Retina (tissue), 1 donor: Measurements from ENCODE around the gene PAX4.

ENCODE experiments used
- DNase-seq: peaks from one replicate; pipeline ENCODE4 v3.0.0-alpha.2; 2016

The PAX4 gene, protein sequence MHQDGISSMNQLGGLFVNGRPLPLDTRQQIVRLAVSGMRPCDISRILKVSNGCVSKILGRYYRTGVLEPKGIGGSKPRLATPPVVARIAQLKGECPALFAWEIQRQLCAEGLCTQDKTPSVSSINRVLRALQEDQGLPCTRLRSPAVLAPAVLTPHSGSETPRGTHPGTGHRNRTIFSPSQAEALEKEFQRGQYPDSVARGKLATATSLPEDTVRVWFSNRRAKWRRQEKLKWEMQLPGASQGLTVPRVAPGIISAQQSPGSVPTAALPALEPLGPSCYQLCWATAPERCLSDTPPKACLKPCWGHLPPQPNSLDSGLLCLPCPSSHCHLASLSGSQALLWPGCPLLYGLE

DNA sequence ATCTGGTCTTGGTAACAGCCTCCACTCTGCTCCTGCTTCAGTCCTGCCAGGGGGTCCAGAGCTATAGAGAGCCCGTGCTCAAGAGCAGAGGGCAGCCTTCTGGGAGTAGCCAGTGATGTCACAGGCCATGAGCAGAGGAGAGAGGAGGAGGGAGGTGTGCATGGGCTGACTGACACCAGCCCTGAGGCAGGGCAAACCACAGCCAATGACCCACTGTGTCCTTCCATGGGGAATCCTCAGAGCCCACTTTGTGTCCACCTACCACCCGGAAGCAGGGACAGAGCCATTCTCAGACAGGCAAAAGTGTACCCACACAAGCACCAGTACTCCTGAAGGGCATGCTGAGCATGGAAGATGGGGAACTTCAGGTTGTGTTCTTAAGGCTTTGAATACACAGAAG, at the start of gene PAX4:
PAX4 (minus strand) TSS at position 101 of the 400 bp plus-strand sequence. CDS start 2,214 bp downstream, outside the sequence.
- no peak for DNase-seq

DNA sequence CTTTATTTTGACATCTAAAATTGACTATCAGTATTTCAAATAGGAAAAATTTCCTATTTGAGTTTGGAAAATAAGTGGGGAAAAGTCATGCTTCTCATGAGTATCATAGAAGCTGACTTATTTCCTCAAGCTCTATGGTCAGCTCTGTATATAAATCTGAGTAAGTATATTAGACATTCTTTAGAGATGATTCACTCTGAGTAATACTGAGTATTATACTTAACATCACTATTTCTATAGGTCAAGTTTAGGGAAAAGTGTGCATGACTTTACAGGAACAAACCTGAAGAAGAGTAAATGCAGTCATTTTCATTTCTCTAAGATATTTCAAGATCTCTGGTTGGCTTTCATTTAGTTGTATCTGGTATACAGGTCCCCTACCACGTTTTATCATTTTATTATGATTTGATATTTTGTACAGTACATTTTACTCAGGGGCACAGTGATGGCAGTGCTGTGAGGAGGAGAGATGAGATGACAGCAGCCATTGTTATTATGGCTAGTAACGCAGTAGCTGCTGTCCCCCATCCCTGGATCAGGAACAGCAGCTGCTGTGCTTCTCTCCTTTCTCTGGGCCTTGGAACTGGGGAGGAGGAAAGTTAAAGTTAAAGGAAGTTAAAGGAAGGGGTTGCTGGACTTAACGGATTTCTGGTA, 49.2 kb upstream of the PAX4 start:
- DNase-seq: no peak

DNA sequence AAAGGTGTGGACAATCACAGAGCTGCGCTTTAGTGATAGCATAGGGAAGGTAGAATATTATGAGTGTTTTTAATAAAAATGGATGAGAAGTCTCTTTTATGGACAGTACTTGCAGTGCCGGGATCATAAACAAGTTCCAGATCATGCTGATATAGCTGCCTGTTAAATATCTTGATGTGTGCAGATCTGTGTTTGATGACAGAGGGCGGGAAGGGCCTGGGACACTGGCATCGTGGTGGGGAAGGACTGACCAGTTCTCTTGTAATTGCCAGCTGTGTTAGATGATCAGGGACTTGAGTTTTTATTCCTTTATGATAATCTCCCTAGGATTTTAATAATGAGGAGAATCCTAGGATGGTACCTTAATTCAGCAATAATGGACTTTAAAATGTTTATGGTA, 48.7 kb upstream of the PAX4 start:
- no peak for DNase-seq

DNA sequence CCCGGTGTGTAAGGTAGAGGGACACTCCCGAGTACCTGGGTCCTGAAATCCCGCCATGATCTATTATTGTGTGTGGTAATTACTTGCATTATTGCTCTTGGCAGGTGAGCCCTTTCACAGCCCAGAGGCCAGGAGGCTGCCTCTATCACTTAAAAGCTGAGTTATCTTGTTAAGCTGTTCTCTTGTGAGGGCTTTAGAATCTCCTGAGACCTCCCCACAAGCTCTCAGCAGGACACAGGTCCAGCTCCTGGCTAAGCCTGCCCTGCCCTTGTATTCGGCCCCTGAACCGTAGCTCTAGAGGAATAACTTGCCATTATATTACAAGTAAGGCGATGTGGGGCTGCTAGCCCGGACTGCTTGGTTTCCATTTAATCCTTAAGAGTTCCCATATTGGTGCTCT, 48.0 kb upstream of the PAX4 start:
- DNase-seq: no peak

DNA sequence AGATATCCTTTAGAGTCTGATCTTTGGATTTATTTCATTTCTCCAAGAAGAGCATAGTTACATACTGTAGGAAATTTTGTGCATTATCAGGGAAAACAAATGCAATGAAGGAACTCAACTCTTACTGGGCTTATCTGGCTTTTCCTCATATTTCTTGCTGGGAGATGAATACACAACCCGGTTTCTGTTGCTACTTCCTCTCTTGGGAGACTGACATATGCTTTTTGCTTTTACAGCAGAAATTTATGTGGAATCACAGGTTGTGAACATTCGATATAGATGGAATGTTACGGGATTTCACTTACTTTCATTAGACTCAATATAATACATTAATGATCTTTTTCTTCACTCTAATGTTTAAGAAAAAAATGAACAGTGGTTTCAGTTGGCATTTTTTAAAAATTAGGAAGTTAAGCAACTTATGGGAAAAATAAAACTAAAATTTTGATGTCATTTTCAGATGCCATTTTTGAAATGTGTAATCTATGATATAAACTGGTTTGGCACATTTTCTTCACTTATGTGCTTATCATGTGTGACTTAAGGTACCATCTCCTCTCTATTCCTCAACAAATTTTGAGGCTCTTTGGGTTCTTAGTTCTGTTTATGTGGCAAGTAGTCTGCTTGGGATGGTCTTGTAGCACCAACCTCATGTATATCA, 41.2 kb upstream of the PAX4 start:
- DNase-seq: no peak

DNA sequence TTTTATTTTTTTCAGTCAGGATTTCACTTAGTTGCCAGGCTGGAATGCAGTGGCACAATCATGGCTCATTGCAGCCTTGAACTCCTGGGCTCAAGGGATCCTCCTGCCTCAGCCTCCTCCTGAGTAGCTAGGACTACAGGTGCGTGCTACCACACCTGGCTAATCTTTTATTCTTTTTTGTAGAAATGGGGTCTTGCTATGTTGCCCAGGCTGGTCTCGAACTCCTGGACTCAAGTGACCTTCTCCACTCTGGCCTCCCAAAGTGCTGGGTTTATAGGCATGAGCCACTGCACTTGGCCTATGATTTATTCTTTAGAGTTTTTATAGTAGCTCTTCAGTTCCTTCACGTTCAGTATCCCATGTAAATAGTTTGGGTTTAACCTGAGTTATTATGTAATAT, 39.6 kb upstream of the PAX4 start:
- DNase-seq: no peak

DNA sequence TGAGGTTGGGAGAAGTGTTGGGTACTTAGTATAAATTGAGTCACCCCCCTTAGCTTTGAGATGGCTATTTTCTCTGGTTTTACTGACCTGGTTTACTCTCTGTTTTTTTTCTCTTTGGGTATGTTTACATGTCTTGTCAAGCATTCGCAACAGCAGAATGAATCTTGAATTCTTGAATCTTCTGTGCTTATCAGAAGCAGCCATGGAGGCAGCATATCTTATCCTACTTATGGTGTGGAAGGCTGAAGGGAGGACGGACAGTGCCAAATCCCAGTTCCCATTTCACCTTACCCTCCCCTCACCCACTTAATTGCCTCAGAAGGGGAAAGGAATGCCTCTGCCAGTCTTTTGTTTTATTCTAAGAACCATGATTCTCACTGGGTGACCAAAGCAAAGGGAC, 37.8 kb upstream of the PAX4 start:
- DNase-seq: no peak

DNA sequence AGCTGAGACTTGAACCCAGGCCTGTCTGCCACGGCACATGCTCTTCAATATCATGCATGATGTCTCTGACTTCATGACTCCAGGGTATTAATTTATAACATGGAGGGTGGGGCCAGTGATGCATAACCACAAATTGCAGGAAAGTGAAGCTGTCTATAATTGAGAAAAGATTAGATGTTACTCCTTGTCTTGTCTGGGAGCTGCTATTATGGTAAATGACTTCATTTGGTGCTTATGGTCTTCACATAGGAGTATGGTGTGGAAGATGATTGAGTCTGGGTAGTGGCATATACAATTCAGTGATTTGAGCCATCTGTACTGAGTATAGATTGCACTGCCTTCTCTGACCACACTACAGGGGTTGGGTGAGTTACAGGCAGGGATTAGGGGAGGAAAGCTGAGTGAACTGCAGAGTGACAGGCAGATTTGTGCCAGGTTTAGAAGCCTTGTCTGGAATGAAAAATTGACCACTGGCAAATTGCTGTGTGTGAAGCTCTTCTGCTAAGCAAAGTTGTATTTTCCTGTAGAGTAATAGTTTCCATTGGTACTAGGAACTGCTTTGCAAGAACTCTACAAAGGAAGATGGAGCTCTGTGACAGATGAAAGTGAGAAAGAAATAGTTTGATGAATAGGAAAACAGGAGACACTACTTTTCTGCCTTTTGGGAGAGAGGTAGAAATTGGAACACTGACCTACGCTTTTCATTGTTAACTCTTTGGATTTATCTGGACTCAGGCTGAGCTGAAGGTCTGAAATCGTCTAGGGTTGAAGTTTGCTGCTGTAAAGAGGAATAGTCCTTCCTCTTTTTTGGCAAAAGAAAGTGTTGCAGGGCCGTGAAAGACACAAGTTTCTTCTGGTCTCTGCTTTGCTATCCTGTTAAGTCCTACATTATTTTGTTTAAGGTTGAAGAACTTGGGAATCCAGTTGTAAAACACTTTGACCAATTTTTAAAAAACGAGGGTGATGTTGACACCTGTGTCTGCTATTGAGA, 36.8 kb upstream of the PAX4 start:
- no peak for DNase-seq

DNA sequence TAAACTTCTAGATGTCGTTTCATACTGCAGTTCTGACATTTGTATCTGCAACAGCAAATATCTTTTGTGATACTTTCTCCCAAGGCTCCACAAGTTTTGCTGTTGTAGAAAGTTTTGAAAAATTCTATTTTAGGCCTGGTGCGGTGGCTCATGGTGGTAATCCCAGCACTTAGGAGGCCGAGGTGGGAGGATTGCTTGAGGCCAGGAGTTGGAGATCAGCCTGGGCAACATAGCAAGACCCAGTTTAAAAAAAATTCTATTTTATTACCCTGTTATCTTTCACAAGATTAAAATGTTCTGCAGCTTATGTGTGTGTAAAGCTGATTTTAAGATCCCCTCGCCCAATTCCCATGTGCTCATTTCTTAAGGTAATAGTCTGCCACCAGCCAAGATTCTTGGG, 35.5 kb upstream of the PAX4 start:
- no peak for DNase-seq

DNA sequence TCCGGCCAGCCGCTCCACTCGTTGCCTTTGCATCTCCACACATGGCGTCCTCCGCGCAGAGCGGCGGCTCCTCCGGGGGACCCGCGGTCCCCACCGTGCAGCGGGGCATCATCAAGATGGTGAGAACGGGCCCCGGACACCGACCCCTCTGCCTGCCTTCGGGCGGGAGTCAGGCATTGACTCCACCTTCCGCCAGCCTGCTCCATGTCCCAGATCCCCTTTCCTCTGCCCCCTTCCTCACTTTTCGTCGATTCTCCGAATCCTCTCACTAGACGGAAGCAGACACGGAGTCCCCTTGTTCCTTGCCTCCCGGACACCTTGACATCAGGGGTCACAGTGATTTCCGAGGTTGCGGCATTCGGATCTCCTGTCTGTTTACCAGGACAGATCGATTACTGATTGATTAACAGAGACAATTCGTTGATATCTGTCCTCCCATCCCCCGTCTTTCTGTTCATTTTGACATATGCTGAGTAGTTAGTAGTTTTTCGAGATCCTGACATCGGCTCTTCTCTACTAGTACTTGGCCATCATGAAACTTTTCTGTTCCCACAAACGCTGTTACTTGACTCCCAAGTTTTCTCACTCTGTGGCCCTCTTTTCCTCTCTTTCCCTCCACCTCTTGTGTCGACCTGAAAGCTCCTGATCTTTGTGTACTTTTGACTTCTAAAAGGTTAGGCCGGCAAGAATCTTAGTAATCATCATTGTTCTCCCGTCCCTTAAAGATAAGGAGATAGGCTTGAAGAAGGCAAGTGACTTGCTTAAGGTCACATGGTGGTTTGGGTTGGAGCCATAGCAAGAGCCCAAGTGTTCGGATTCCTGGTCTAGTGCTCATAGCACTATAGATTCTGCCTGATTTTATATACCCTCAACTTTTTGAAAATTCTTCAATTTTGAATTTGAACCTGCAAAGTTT, 34.6 kb upstream of the PAX4 start:
- DNase-seq: no peak

DNA sequence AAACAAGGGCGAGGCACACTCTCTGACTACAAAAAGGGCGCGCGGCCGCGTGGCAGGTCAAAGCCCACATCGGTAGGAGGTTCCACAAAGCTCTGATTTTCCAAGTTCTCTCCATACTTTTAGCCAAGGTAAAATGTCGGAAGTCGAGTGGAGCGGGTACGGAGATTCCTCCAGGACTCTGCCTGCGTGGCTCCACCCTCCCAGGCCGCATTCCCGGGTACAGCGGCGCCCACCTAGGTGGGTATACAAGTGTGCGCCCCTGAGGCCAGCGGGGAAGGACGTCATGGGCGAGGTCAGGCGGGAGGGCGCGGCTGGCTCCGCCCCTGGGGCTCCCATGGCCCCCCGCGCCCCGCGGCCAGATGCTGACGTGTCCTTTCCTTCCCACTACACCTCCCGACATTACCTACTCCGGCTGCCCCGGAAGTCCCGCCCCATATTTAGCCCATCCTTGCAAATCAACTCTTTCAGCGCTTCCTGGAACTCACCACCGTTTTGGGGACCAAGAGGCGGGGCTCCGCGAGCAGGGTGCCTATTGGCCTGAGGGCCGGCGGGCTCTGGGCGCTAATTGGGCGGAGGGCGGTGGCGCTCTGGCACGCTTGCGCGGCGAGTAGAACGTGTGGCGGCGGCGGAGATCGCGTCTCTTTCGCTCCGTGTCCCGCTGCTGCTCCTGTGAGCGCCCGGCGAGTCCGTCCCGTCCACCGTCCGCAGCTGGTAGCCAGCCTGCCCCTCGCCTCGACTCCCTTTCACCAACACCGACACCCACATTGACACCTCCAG, 33.8 kb upstream of the PAX4 start, which contains the start of gene SND1:
SND1 (plus strand) TSS at position 639 of the 777 bp plus-strand sequence. CDS start 180 bp downstream, outside the sequence.
- peak; percentile 97 for DNase-seq

DNA sequence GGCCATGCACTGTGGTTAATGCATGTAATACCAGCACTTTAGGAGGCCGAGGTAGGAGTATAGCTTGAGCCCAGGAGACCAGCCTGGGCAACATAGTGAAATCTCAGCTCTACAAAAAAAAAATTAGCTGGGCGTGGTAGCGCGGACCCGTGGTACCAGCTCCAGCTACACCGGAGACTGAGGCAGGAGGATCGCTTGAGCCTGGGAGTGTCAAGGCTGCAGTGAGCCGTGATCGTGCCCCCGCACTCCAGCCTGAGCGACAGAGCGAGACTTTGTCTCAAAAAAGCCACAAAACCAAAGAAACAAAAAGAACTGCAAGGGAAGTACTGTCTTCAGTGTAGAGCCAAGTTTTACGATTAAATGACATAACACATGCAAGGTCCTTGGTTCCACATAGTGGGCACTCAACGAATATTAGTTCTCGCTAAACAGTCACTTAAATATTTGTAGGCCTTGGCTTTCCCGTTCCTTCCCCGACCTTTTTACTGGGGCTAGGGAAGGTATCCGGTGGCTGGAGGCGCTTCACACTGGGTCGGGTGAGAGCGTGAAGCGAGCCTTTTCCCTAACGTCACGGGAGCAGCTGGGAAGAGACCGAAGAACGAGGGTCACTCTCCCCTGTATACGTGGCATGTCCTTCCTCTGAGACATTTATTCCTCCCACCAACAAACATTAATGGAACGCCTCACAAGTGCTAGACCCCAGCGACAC, 33.1 kb upstream of the PAX4 start:
- DNase-seq: no peak

DNA sequence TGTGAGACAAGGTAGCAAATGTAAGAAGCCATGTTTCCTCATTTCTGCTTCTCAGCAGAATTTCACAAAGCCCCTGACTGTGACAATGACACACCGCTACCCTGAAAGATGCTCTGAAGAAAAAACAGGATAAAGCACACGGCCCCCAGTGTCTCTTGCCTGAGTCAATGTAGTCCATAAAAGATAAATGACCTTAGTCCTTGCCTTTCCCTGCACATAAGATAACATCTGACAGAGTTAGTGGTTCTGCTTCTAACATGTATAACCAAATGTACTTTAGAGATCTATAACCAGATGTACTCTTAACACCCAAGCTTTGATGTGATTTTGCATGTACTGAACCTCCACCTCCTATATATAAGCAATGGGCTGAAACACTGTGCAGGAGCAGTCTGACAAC, 31.0 kb upstream of the PAX4 start:
- DNase-seq: no peak

DNA sequence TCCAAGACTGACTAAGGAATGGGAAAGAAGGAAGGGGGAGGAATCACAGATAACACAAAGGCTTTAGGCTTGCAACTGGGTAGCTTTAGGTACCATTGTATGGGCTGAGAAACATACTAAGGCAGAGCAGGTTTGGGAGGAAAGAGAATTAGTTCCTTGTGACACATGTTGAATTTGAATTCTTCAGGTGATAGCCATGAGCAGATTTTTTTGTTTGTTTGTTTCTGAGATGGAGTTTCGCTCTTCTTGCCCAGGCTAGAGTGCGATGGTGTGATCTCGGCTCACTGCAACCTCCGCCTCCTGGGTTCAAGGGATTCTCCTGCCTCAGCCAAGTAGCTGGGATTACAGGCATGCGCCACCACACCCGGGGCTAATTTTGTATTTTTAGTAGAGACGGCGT, 29.7 kb upstream of the PAX4 start:
- DNase-seq: no peak

DNA sequence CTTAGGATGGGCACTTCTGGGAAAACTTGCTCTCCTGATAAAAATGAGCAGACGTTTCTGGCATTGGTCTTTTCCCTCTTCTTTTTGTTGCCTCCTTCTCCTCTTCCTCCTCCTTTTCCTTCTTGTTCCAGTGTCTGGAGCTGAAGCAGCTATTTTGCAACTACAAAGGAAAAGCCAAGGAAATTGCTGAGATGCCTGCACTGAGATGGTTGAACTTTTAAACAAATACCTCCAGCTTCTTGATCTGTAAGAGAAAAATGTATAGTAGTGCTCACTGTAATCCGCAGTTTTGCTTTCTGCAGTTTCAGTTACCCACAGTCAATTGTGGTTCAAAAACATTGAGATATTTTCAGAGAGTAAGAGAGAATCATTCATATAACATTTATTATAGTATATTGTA, 26.5 kb upstream of the PAX4 start:
- DNase-seq: no peak

DNA sequence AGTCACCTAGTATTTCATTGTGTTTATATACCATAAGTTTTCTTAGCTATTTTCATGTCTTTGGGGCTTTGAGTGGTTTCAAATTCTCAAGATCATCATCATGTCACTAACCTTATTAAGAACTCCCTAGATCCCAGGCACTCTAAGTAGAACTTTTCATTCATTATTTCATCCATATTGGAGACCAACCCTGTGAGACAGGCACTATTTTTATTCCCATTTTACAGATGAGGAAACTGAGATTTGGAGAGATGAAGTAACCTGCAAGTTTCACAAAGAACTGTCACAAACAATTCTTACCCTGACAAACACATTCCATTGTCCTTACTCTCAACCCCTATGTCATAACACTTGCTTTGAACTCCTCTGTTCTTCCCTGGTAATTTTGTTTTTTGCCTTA, 20.3 kb upstream of the PAX4 start:
- DNase-seq: no peak

DNA sequence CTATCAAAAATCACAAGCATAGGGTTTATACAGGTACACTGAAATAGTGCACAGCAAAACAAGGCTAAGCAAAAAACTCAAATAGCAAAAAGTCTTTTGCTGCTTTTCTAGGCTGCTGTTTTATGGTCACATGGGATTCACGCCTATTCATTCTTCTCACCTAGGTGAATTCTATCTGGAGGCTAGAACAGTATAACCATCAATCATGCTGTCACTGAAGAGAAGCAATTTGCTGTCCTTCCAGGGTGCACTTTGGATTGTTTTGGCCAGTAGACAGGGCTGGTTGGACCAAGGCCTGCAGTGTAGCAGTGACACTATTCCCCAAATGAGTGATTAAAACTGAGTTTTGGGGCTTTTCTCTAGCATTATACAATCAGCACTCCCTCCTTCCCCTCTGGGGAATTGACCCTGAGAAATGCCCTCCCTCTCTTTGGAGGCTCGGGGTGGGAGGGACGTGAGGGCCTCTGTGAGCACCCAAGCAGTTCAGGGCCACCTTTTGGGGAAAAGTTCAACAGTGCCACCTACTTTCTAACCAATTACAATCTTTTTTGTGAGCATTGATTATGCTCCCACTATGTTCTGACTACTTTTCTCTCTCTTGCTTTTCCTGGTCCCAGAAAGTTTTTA, 17.8 kb upstream of the PAX4 start:
- no peak for DNase-seq

DNA sequence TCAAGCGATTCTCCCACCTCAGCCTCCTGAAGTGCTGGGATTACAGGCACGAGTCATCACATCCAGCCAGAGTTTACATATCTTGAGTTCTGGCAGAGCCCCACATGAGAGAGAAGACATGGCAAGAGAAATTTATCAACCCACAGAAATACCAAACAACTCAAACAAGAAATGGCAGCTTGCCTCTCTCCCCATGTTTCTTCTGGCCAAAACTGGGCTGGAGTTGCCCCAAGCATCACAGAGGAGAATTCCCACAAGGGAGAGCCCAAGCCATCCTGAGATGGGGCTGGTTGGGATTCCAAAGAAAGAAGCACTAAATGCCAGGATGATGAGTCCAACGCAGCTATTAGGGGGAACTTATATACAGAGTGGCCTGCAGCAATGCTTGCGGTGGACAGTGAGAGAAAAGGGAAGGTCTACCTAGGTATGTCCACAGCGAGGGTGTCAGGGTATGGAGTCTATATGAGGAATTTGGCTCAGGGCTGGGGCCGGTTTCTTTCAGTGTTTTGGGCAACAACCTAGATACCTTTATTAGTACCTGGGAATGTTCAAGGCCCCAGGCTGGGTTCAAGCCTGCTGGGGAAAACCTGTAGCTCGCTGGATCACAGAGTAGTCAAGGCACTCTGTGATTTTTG, 14.5 kb upstream of the PAX4 start:
- no peak for DNase-seq

DNA sequence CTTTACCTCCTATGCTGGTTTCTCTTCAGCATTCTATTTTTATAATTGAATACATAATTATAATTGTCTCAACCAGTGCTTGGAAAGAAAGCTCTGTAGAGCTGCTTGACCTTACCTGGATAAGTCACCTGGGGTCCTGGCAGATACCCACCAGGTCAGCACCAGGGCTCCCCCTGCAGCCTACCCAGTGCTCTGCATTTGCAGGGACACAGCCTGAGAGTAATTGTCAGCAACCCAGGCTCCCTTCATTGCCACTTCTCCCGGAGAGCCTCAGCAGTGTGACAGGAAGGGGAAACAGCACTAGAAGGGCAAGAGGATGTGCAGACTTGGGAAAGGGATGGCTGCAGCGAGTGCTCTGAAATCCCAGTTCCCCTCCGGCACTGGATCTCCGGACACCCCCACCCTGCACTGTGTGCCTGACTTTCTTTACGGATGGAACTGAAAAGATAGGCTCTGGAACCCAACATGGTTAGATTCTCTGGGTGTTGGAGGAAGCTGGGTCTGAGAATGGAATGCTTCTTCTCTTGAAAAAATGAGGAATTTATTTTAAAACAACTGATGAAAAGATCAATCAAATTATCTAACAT, 11.4 kb upstream of the PAX4 start:
- DNase-seq: no peak
